ENCODE data around the gene FYCO1. TPM values are rescaled to one million over a fixed set of nuclear protein-coding genes. Genes with fewer than 3 reads are reported as not detected.

FYCO1 gene
- total RNA-seq, 1 experiment from 2014 or later, result 15.4 TPM

DNA sequence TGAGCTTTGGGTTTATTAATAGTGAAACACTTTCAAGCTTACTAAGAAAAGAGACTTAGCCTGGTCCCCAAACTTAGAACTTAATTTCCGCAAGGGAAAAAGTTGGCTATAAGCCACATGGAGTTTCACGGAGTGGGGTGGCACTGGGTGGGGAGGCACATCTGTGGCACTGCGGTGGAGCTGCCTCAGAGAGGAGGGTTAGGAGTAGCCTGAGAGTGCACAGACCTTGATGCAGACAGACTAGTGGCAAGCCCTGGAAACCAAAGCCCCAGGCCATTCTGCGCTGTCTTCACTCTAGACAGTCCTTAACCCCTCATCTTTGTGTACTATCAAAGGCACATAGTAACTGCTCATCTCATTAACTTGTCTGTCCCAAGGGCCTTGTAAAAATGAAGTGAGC is 30.4 kb downstream of the FYCO1 start:
- intact Hi-C loops (cut with micrococcal nuclease), result no loop called here
- ATAC-seq, result no peak
- Histone ChIP-seq H3K27ac (ENCODE audit: low read length) (no peak overlapping the region), H3K27me3 (ENCODE audit: low read length) (no peaks in the 10 kb centered on the region), H3K9ac (ENCODE audit: low read length) (no peak overlapping the region), H3K4me2 (ENCODE audit: low read length) (no peak overlapping the region), H3K9me2 (replicated peaks; ENCODE audit: low read length) (no peaks in the 10 kb centered on the region), H3K9me3 (ENCODE audit: low read length) (no peaks in the 10 kb centered on the region), H3F3A (ENCODE audit: low read length, unreplicated experiment) (no peaks in the 10 kb centered on the region), H3K4me3 (ENCODE audit: low read length) (no peak overlapping the region), H3K4me1 (ENCODE audit: insufficient read depth, low read length) (no peaks in the 10 kb centered on the region), H4K20me1 (ENCODE audit: low read length) (no peaks in the 10 kb centered on the region), H3K79me2 (ENCODE audit: low read length) (no peaks in the 10 kb centered on the region), H3K36me3 (ENCODE audit: low read depth, low read length) (peaks cover 23% of the 10 kb centered on the region), H2AFZ (ENCODE audit: low read length) (no peak overlapping the region)
- no peak for DNase-seq
- TF ChIP-seq EZH2phosphoT487 (IDR thresholded peaks at IDR 0.05; ENCODE audit: borderline replicate concordance, low read length), result no peak
- POLR2A ChIA-PET (ENCODE audit: unreplicated experiment), result no interaction called here
- no TSS peak for BruUV-seq (replicated peaks)
- CTCF ChIA-PET, result interaction anchor here (0.6 kb wide), 1 partner anchor 94 kb away, joined by 3 read pairs; no protein-coding TSS in a partner anchor

DNA sequence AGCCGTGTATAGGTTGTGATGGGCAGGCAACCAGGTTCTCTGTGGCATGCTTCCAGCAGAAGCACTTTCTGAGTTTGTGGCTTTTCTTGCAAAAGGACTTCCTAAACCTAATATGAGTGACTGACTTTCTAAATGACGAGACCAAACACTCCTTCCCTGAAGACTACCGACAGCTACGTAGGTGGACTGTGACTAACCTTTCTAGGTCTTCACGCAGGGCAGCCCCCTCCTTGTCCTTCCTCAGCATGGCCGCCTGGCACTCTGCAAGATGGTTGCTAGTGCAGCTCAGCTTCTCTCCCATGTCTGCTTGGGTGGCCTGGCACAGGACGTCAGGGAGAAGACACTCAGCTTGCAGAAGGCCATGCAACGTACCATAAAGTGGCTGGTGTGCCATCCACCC is 31.5 kb downstream of the FYCO1 start:
- Histone ChIP-seq H4K20me1 (ENCODE audit: low read length) (no peaks in the 10 kb centered on the region), H3K27me3 (ENCODE audit: low read length) (no peaks in the 10 kb centered on the region), H3K4me1 (ENCODE audit: insufficient read depth, low read length) (no peaks in the 10 kb centered on the region), H3K36me3 (ENCODE audit: low read depth, low read length) (peaks cover 32% of the 10 kb centered on the region), H3K9me3 (ENCODE audit: low read length) (no peaks in the 10 kb centered on the region), H3K9ac (ENCODE audit: low read length) (no peak overlapping the region), H2AFZ (ENCODE audit: low read length) (no peak overlapping the region), H3K4me2 (ENCODE audit: low read length) (no peak overlapping the region), H3K27ac (ENCODE audit: low read length) (no peak overlapping the region), H3K9me2 (replicated peaks; ENCODE audit: low read length) (no peaks in the 10 kb centered on the region), H3K4me3 (ENCODE audit: low read length) (no peak overlapping the region), H3K79me2 (ENCODE audit: low read length) (no peaks in the 10 kb centered on the region), H3F3A (ENCODE audit: low read length, unreplicated experiment) (no peaks in the 10 kb centered on the region)
- ChIA-PET POLR2A (ENCODE audit: unreplicated experiment) (no interaction called here), CTCF (no interaction called here)
- ATAC-seq, result no peak
- TF ChIP-seq EZH2 (IDR thresholded peaks at IDR 0.05; ENCODE audit: low read length, unreplicated experiment), result no peak
- TF ChIP-seq, protein P1, sequence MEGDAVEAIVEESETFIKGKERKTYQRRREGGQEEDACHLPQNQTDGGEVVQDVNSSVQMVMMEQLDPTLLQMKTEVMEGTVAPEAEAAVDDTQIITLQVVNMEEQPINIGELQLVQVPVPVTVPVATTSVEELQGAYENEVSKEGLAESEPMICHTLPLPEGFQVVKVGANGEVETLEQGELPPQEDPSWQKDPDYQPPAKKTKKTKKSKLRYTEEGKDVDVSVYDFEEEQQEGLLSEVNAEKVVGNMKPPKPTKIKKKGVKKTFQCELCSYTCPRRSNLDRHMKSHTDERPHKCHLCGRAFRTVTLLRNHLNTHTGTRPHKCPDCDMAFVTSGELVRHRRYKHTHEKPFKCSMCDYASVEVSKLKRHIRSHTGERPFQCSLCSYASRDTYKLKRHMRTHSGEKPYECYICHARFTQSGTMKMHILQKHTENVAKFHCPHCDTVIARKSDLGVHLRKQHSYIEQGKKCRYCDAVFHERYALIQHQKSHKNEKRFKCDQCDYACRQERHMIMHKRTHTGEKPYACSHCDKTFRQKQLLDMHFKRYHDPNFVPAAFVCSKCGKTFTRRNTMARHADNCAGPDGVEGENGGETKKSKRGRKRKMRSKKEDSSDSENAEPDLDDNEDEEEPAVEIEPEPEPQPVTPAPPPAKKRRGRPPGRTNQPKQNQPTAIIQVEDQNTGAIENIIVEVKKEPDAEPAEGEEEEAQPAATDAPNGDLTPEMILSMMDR (conservative IDR thresholded peaks at IDR 0.05; ENCODE audit: low read depth, low read length), result no peak
- no peak for TF ChIP-seq EZH2phosphoT487 (IDR thresholded peaks at IDR 0.05; ENCODE audit: borderline replicate concordance, low read length)
- no TSS peak for BruUV-seq (replicated peaks)
- intact Hi-C loops (cut with micrococcal nuclease), result no loop called here
- no peak for DNase-seq

DNA sequence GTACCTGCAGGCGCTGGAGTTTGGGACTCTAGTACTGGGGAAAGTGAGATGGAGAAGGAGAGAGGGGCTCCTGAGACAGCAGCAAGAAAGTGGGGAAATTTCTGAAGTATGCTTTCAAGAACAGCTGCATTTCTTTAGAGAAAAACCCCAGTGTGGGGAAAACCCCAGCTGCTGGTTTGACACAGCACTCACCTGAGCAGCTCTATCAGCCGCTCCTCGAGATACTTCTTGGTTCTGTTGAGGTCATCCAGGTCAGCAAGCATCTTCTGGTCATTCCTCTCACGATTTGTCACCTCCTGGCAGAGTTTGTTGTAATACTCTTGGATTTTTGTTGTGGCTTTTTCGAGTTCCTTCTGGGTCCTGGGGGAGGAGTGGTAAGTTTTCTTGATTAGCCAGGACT is 33.6 kb downstream of the FYCO1 start:
- H4K20me1 ChIP-seq (ENCODE audit: low read length), result no peaks in the 10 kb centered on the region
- no peak overlapping the region for H3K27ac ChIP-seq (ENCODE audit: low read length)
- H3K9me2 ChIP-seq (replicated peaks; ENCODE audit: low read length), result no peaks in the 10 kb centered on the region
- BruUV-seq (replicated peaks), result no TSS peak
- H3K9ac ChIP-seq (ENCODE audit: low read length), result no peak overlapping the region
- intact Hi-C loops (cut with micrococcal nuclease), result no loop called here
- H3K79me2 ChIP-seq (ENCODE audit: low read length), result no peaks in the 10 kb centered on the region
- peaks cover 47% of the 10 kb centered on the region for H3K36me3 ChIP-seq (ENCODE audit: low read depth, low read length)
- no peak overlapping the region for H3K4me3 ChIP-seq (ENCODE audit: low read length)
- ATAC-seq, result no peak
- no peaks in the 10 kb centered on the region for H3K4me1 ChIP-seq (ENCODE audit: insufficient read depth, low read length)
- H3F3A ChIP-seq (ENCODE audit: low read length, unreplicated experiment), result no peaks in the 10 kb centered on the region
- ChIA-PET POLR2A (ENCODE audit: unreplicated experiment) (no interaction called here), CTCF (no interaction called here)
- H2AFZ ChIP-seq (ENCODE audit: low read length), result no peak overlapping the region
- H3K27me3 ChIP-seq (ENCODE audit: low read length), result no peaks in the 10 kb centered on the region
- H3K4me2 ChIP-seq (ENCODE audit: low read length), result no peak overlapping the region
- no peak for DNase-seq
- H3K9me3 ChIP-seq (ENCODE audit: low read length), result no peaks in the 10 kb centered on the region
- no peak for TF ChIP-seq EZH2 (IDR thresholded peaks at IDR 0.05; ENCODE audit: low read length, unreplicated experiment)

DNA sequence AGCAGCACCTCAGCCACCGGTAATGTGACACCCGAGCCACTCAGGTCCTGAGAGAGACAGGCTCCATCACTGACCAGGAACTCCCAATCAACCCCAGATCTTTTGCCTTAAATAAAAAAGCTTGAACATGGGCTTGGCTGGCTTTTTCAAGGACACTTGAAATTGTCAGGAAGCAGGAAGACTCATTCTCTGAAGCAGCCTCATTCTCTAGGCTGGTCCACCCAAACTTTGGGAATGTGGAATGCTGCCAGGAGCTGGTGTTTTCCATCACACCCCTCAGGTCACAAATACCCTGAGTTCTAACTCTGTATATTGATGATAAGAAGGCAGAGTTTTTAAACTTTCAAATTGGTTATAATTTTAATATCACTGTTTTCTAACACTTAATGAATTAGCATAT is 35.3 kb downstream of the FYCO1 start:
- ATAC-seq (no peak), DNase-seq (no peak)
- H2AFZ ChIP-seq (ENCODE audit: low read length), result no peak overlapping the region
- no peaks in the 10 kb centered on the region for H3K9me2 ChIP-seq (replicated peaks; ENCODE audit: low read length)
- BruUV-seq (replicated peaks), result no TSS peak
- H3F3A ChIP-seq (ENCODE audit: low read length, unreplicated experiment), result no peaks in the 10 kb centered on the region
- H3K9me3 ChIP-seq (ENCODE audit: low read length), result no peaks in the 10 kb centered on the region
- no peaks in the 10 kb centered on the region for H4K20me1 ChIP-seq (ENCODE audit: low read length)
- no peaks in the 10 kb centered on the region for H3K27me3 ChIP-seq (ENCODE audit: low read length)
- H3K79me2 ChIP-seq (ENCODE audit: low read length), result no peaks in the 10 kb centered on the region
- H3K4me2 ChIP-seq (ENCODE audit: low read length), result no peak overlapping the region
- CTCF ChIA-PET, result no interaction called here
- intact Hi-C loops (cut with micrococcal nuclease), result no loop called here
- POLR2A ChIA-PET (ENCODE audit: unreplicated experiment), result interaction anchor here (0.6 kb wide), 1 partner anchor 626 kb away, joined by 4 read pairs; no protein-coding TSS in a partner anchor
- TF ChIP-seq EZH2phosphoT487 (IDR thresholded peaks at IDR 0.05; ENCODE audit: borderline replicate concordance, low read length), result no peak
- TF ChIP-seq, protein P1 (conservative IDR thresholded peaks at IDR 0.05; ENCODE audit: low read depth, low read length), result no peak
- no peak for TF ChIP-seq EZH2 (IDR thresholded peaks at IDR 0.05; ENCODE audit: low read length, unreplicated experiment)
- H3K36me3 ChIP-seq (ENCODE audit: low read depth, low read length), result peaks cover 48% of the 10 kb centered on the region
- H3K4me3 ChIP-seq (ENCODE audit: low read length), result no peak overlapping the region
- no peak overlapping the region for H3K27ac ChIP-seq (ENCODE audit: low read length)
- H3K9ac ChIP-seq (ENCODE audit: low read length), result no peak overlapping the region
- H3K4me1 ChIP-seq (ENCODE audit: insufficient read depth, low read length), result no peaks in the 10 kb centered on the region

Measured in PC-3 (cell line).